Ectodermal cell (in vitro differentiated cells): ENCODE data around the gene PLPPR3.
A peak's percentile ranks its signal among the peaks of the same experiment; 100 is the strongest.

ENCODE experiments used
- H3K27ac ChIP-seq: 2 replicates; pipeline ENCODE4 v1.7.0; 2013; ENCODE audit warnings: mild to moderate bottlenecking, low read depth, low read length; ENCODE audit not compliant: insufficient read depth, poor library complexity, severe bottlenecking
- H3K27me3 ChIP-seq: 2 replicates; pipeline ENCODE4 v1.7.0; 2013; ENCODE audit warnings: mild to moderate bottlenecking, low read length; ENCODE audit not compliant: insufficient read depth, control insufficient read depth, poor library complexity, severe bottlenecking
- H3K36me3 ChIP-seq: one replicate; pipeline ENCODE4 v1.7.0; 2013; ENCODE audit warnings: low read length; ENCODE audit not compliant: control insufficient read depth, insufficient read depth
- H3K4me1 ChIP-seq: one replicate; pipeline ENCODE4 v1.7.0; 2013; ENCODE audit warnings: low read length; ENCODE audit not compliant: control insufficient read depth, insufficient read depth
- H3K4me3 ChIP-seq: 2 replicates; pipeline ENCODE4 v1.7.0; 2013; ENCODE audit warnings: low read depth, low read length, control low read depth; ENCODE audit not compliant: insufficient read depth
- H3K9me3 ChIP-seq: 2 replicates; pipeline ENCODE4 v1.7.0; 2013; ENCODE audit warnings: mild to moderate bottlenecking, low read length, moderate library complexity; ENCODE audit not compliant: control insufficient read depth
- WGBS, 2 experiments: methylation state at CpG; one replicate each; pipeline ENCODE4 v1.1.7; 2013; ENCODE audit warnings: missing lambda C conversion rate in 2 of 2; 5-methylcytosine and 5-hydroxymethylcytosine counted together

PLPPR3 gene

DNA sequence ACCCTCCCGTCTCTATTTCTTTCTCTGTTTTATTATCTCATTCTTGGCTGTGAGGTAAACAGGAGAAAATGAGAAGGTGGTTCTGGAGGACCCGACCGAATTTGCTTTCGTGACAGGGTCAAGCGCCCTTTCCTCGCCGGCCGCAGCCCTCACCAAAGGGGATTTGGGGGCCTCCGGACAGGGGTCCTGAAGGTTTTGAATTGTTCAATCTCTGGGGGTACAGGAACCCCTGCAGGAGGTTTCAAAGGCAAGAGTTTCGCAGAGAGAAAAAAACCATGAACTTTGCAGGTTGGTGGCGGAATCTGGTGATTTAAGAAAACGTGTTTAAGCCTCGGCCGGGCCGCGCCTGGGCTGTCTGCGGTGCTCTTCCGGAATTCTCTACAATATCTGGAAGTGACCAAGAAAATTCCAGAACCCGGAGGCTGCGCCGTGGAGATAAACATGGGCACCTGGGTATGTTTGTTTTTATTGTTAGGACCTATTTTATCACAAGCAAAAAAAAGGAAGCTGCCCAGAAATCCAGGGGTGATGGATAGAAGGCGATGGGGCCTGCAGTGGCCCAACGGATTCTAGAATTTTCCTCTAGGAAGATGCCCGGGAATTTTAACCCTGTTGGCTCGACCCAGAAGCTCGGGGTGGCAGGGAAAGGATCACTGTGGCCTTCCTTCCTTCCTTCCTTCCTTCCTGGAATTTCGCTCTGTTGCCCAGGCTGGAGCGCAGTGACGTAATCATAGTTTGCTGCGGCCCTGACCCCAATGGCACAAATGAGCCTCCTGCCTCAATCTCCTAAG, 38.7 kb downstream of the PLPPR3 start:
- no peaks in the 10 kb centered on the region for H3K9me3 ChIP-seq
- H3K27me3 ChIP-seq: no peaks in the 10 kb centered on the region
- peak overlapping the region; percentile 31 for H3K27ac ChIP-seq
- H3K4me1 ChIP-seq: peaks cover 17% of the 10 kb centered on the region
- 70% methylated on average over 30 of the region's 30 CpGs for WGBS, 2 experiments
- H3K4me3 ChIP-seq: peak overlapping the region; percentile 11
- no peaks in the 10 kb centered on the region for H3K36me3 ChIP-seq

DNA sequence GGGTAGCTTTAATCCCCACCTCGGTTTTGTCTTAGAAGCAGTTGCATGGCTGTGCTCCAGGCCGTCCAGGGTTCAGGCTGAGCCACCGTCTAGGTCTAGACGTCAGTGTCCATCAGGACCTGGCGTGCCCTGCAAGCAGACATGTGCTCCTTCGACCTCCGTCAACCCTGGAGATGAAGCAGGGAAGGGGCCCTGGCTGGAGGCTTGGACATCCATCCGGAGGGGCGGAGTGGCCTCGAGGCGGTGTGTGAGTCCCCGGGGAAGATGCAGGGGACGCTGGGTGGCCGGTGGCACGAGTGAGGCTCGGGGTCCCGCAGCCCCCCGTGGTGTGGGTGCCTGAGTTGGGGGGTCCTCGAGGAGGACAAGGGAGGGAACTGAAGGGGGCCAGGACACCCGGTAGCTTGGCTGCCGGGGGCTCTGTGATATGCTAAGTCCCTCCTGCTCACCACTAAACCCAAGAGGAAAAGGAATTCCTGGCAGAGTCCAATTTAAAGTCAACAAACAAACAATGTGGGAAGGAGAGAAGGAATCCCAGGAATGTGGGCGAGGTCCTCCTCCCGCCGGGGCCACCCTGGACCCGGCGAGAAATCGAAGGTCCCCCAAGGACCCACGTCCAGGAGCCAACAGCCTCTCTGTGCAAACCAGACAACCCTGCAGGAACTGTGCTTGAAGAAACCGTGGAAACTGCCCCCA, 39.4 kb downstream of the PLPPR3 start:
- H3K27ac ChIP-seq: peak overlapping the region; percentile 82
- no peaks in the 10 kb centered on the region for H3K27me3 ChIP-seq
- H3K36me3 ChIP-seq: no peaks in the 10 kb centered on the region
- no peaks in the 10 kb centered on the region for H3K9me3 ChIP-seq
- peak overlapping the region; percentile 11 for H3K4me3 ChIP-seq
- WGBS, 2 experiments: 9 to 10% methylated on average over 29 of the region's 29 CpGs
- H3K4me1 ChIP-seq: peaks cover 17% of the 10 kb centered on the region

DNA sequence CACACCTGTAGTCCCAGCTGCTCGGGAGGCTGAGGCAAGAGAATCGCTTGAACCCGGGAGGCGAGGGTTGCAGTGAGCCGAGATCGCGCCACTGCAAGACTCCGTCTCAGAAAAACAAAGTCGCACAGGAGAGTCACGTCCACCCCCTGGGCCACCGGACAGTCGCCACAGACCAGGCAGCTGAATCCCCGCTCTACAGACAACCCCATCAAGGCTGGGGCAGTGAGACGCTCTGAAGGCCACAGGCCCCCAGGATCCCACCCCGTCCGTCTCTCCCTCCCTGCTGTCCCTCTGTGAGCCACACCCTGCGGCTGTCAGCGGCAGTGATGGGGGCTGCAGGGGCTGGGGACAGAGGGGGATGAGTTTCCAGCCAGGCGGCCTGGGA, 40.0 kb downstream of the PLPPR3 start:
- no peaks in the 10 kb centered on the region for H3K27me3 ChIP-seq
- H3K9me3 ChIP-seq: no peaks in the 10 kb centered on the region
- WGBS, 2 experiments: 70% methylated on average over 19 of the region's 19 CpGs
- H3K4me3 ChIP-seq: peak overlapping the region; percentile 10
- no peaks in the 10 kb centered on the region for H3K36me3 ChIP-seq
- peaks cover 17% of the 10 kb centered on the region for H3K4me1 ChIP-seq
- no peak overlapping the region for H3K27ac ChIP-seq

DNA sequence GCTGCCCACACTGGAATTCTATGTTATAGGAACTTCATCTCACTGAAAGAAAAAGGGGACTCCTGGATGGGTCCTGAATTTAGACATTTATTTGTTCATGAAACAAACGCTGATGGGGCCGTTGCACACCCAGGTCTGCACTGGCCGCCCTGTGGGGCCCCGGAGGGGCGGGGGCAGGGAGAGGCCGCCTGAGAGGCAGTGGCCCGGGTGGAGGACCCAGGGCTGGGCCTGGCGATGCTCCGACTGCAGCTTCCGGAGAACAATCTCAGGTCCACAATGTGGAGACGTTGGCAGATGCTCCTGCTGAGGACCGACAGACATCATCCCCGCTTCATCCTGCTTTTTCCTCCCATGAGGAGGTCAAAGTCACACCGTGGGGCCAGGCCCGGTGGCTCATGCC, 40.8 kb downstream of the PLPPR3 start:
- H3K9me3 ChIP-seq: no peaks in the 10 kb centered on the region
- no peak overlapping the region for H3K4me3 ChIP-seq
- H3K36me3 ChIP-seq: no peaks in the 10 kb centered on the region
- H3K4me1 ChIP-seq: peaks cover 17% of the 10 kb centered on the region
- H3K27ac ChIP-seq: no peak overlapping the region
- 91 to 93% methylated on average over 15 of the region's 15 CpGs for WGBS, 2 experiments
- no peaks in the 10 kb centered on the region for H3K27me3 ChIP-seq

DNA sequence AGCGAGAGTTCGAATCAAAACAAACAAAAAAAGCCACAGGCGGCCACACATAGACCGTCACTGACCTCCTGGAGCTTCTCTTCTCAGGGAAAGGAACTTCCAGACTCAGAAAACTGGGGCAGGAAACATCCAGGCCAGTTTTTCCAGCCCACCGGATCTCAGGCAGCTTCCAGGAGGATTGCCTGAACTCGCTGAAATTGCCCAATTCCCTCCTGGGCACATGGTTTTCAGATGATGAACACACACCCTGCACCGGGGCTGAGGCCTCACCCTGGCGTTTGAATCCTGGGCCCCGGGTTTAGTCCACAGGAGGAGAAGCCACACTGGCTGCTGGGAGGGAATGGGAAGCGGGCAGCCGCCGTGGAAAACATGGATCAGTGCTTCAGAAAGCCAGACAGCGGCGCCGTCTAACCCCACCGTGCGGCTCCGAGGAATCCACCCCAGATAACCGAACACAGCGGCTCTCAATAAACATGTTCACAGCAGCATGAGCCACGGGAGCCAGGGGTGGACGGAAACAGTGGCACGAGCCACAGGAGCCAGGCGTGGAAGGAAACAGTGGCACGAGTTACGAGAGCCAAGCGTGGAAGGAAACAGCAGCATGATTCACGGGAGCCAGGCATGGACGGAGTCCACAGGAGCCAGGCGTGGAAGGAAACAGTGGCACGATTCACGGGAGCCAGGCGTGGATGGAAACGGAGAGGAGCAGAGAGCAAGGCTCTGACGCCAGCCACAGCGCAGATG, 42.7 kb downstream of the PLPPR3 start:
- H3K4me3 ChIP-seq: no peak overlapping the region
- no peaks in the 10 kb centered on the region for H3K9me3 ChIP-seq
- H3K27me3 ChIP-seq: no peaks in the 10 kb centered on the region
- 86 to 87% methylated on average over 36 of the region's 36 CpGs for whole genome bisulfite sequencing, 2 experiments
- no peaks in the 10 kb centered on the region for H3K36me3 ChIP-seq
- H3K27ac ChIP-seq: no peak overlapping the region
- peaks cover 17% of the 10 kb centered on the region for H3K4me1 ChIP-seq

DNA sequence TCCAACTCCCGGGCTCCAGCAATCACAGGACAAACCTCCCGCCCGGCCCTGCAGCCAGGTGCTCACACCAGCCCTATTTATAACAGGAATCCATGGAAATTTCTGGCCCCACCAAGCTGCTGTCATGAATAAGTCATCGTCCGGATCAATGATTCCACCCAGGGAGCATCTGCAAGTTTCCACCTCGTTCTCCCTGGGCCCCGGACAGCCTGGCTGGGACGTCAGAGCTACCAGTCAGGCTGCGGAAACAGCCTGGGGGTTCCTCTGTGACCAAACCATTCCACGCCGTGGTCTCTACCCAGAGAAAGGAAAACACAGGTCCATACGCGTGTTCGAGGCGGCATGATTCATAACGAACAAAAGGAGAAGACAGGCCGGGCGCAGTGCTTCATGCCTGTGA, 45.2 kb downstream of the PLPPR3 start:
- WGBS, 2 experiments: 89 to 91% methylated on average over 18 of the region's 18 CpGs
- no peaks in the 10 kb centered on the region for H3K27me3 ChIP-seq
- H3K4me3 ChIP-seq: no peak overlapping the region

DNA sequence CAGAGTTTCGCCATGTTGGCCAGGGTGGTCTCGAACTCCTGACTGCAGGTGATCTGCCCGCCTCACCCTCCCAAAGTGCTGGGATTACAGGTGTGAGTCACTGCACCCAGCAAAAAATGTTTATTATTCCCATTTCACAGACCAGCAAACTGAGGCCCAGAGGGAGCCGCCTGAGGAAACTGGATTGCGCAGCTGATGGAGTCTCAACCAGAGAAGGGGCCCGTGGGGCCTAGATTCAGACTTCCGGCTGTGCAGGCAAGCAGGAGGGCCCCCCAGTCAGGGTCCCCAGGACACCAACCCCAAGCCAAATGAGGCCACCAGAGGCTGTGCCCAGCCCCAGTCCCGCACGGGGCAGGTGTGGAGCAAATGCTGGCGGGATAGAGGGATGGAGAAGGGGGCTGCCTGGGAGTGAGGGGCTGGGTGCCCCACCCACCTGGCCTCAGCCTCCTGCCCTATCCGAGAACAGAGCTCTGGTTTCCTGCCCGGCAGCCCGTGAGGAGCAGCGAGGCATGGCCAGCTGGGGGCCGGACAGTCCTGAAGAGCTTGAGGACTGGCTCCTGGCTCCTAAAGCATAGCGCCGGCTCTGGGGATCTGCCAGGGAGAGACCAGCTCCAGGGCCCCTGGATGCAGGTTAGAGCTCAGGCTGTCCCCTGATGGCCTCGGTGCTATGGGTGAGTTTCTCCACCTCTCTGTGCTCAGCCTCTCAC, 48.9 kb downstream of the PLPPR3 start:
- Histone ChIP-seq H3K27ac (no peak overlapping the region), H3K27me3 (no peaks in the 10 kb centered on the region), H3K4me3 (no peak overlapping the region), H3K36me3 (no peaks in the 10 kb centered on the region), H3K4me1 (no peaks in the 10 kb centered on the region), H3K9me3 (no peaks in the 10 kb centered on the region)
- WGBS, 2 experiments: 65 to 69% methylated on average over 18 of the region's 18 CpGs

More for the DNA sequence above, 45.2 kb downstream of the PLPPR3 start:
- no peaks in the 10 kb centered on the region for H3K4me1 ChIP-seq
- no peaks in the 10 kb centered on the region for H3K9me3 ChIP-seq
- H3K27ac ChIP-seq: no peak overlapping the region
- no peaks in the 10 kb centered on the region for H3K36me3 ChIP-seq

DNA sequence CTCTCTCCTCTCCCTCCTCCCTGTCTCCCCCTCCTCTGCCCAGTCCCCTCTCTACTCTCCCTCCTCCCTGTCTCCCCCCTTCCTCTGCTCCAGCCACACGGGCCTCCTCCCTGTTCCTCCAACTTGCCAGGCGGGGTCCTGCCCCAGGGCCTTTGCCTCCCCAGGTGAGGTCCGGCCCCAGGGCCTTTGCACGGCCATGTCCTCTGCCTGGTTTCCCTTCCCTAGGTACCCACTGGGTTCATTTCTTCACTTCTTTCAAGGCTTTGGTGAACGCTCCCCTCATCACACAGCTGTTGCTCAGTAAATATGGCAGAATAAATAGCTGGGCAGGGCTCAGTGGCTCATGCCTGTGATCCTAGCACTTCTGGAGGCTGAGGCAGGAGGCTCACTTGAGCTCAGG, 49.7 kb downstream of the PLPPR3 start:
- no peak overlapping the region for H3K4me3 ChIP-seq
- WGBS, 2 experiments: 82 to 83% methylated on average over 5 of the region's 5 CpGs
- no peaks in the 10 kb centered on the region for H3K36me3 ChIP-seq
- no peaks in the 10 kb centered on the region for H3K27me3 ChIP-seq
- H3K27ac ChIP-seq: no peak overlapping the region
- H3K4me1 ChIP-seq: no peaks in the 10 kb centered on the region
- no peaks in the 10 kb centered on the region for H3K9me3 ChIP-seq

DNA sequence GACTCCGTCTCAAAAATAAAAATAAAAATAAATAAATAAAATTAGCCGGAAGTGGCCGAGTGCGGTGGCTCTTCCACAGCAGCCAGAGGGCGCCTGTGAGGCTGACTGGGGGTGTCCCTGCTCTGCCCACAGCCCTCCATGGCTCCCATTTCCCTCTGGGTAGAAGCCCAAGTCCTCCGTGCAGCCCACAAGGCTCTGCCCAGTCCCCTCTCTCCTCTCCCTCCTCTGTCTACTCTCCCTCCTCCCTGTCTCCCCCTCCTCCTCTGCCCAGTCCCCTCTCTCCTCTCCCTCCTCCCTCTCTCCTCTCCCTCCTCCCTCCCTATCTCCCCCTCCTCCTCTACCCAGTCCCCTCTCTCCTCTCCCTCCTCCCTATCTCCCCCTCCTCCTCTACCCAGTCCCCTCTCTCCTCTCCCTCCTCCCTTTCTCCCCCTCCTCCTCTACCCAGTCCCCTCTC, 50.4 kb downstream of the PLPPR3 start:
- Histone ChIP-seq H3K4me1 (no peaks in the 10 kb centered on the region), H3K9me3 (no peaks in the 10 kb centered on the region), H3K36me3 (no peaks in the 10 kb centered on the region), H3K27me3 (no peaks in the 10 kb centered on the region), H3K4me3 (no peak overlapping the region), H3K27ac (no peak overlapping the region)
- WGBS, 2 experiments: 66 to 67% methylated on average over 5 of the region's 6 CpGs
